Astrocyte (in vitro differentiated cells and primary cell): ENCODE data around the gene SMAD3.

Source experiments
- EZH2 ChIP-seq: IDR thresholded peaks from 2 replicates; pipeline ENCODE4 v1.6.1; 2012; ENCODE audit warnings: mild to moderate bottlenecking, low read length, inconsistent platforms; ENCODE audit not compliant: insufficient read depth
- TF ChIP-seq, protein P1 (sequence below): IDR thresholded peaks from 2 replicates; pipeline ENCODE4 v1.5.1; 2011; ENCODE audit warnings: low read depth, mild to moderate bottlenecking, inconsistent platforms, low read length, moderate library complexity; ENCODE audit not compliant: insufficient read depth

DNA sequence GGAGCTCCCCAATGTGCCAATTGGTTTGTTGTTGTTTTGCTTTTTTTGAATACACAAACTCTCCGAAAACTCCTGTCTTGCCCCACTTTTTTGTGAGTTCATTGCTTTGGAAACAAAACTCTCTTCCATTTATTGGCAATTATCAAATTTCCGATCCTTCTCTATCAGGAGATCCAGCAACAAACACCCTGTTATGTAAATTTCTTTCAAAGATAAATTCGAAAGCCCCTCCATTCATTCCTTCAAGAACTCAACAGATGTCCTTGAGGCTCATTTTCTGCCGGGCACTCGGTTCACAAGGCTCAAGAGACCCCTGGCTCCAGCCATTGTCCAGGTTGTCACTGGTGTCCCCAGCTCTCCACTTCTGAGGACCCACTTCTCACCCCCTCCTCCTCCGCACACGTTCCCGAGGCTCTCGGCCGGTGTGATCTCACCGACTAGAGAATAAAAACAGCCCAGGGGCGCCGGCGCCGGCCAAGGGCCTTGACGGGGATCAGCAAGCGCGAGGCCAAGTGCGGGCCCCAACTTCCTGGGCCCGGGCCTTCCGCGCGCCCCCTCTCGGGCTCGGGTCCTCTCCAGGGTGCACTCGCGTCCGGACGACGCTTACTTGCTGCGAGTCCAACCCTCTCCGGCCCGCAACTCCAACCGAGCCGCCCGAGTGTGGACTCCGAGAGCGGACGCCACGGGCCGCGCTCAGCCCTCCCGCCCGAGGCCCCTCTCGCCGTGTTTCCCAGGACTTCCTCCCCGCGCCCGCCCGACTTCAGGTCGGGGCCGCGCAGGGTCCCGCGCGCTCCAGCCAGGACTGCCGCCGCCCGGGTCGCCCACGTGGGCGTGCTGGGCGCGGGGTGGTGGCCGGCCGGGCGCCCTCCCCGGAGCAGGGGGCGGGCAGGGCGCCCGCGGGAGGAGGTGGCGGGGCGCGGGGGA, 533 bp upstream of the SMAD3 start:
- TF ChIP-seq, protein P1, sequence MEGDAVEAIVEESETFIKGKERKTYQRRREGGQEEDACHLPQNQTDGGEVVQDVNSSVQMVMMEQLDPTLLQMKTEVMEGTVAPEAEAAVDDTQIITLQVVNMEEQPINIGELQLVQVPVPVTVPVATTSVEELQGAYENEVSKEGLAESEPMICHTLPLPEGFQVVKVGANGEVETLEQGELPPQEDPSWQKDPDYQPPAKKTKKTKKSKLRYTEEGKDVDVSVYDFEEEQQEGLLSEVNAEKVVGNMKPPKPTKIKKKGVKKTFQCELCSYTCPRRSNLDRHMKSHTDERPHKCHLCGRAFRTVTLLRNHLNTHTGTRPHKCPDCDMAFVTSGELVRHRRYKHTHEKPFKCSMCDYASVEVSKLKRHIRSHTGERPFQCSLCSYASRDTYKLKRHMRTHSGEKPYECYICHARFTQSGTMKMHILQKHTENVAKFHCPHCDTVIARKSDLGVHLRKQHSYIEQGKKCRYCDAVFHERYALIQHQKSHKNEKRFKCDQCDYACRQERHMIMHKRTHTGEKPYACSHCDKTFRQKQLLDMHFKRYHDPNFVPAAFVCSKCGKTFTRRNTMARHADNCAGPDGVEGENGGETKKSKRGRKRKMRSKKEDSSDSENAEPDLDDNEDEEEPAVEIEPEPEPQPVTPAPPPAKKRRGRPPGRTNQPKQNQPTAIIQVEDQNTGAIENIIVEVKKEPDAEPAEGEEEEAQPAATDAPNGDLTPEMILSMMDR, result no peak
- no peak for TF ChIP-seq EZH2
